Left lung (tissue), 10 donors: Measurements from ENCODE around the gene PCSK6. TPM values are rescaled to one million over a fixed set of nuclear protein-coding genes. Genes with fewer than 3 reads are reported as not detected.
"Not testable (repeated sequence)": the region's sequence is repeated elsewhere in the genome, so short reads cannot be mapped to it uniquely, and the experiment has no call there.

Experiments used
- ATAC-seq: fragments of 200-7000 bp; cut with Tn5 transposase; one replicate; pipeline ENCODE4 v1.9.1; 2020; ENCODE audit warnings: moderate library complexity
- DNase-seq, 4 donors: peaks; one replicate each; pipeline ENCODE4 v3.0.0-alpha.2; 2013 to 2020
- H3K27ac ChIP-seq, 2 donors: fragments of 200-600 bp; sonication (generic) in 1 of 2; one replicate each; pipeline versions ENCODE4 v1.5.0 to v1.8.0; 2020 to 2021
- H3K27me3 ChIP-seq, 2 donors: fragments of 200-600 bp; sonication (generic) in 1 of 2; one replicate each; pipeline versions ENCODE4 v1.5.0 to v1.8.0; 2020 to 2021
- H3K36me3 ChIP-seq, 2 donors: fragments of 200-600 bp; sonication (generic) in 1 of 2; one replicate each; pipeline versions ENCODE4 v1.5.0 to v1.8.0; 2020 to 2021
- H3K4me1 ChIP-seq, 2 donors: fragments of 200-600 bp; one replicate each; pipeline ENCODE4 v1.8.0; 2021
- H3K4me3 ChIP-seq, 2 donors: fragments of 200-600 bp; sonication (generic) in 1 of 2; one replicate each; pipeline versions ENCODE4 v1.5.0 to v1.8.0; 2020 to 2021; ENCODE audit warnings: mild to moderate bottlenecking in 1 of 2
- H3K9me3 ChIP-seq, 2 donors: fragments of 200-600 bp; sonication (generic) in 1 of 2; one replicate each; pipeline versions ENCODE4 v1.5.0 to v1.8.0; 2020 to 2021
- intact Hi-C, 2 donors: fragments of 100-400 bp; cut with DNase I; formaldehyde crosslinking; loops; one replicate each; pipeline versions ENCODE4 v1.11.2 to v1.14.2; 2022
- polyA plus RNA-seq, 6 donors: library from polyadenylated mRNA; unstranded; fragments of 120-200 nt; gene quantifications; one replicate each; pipeline ENCODE4 v1.2.1, GENCODE V29; 2013; ENCODE audit not compliant: insufficient read length in 6 of 6
- total RNA-seq, 2 donors: library from RNA; stranded (reverse); fragmentation: NEBNext Ultra II Directional; extraction: Animal tissue kit (Norgen Biotek cat#: 25700); gene quantifications; one replicate each; pipeline ENCODE4 v1.2.1, GENCODE V29; 2021
- TF ChIP-seq, protein P1 (sequence below), 2 donors: fragments of 200-600 bp; sonication (generic) in 1 of 2; IDR thresholded peaks; one replicate each; pipeline versions ENCODE4 v1.5.0 to v1.8.0; 2021; ENCODE audit warnings: antibody characterized with exemption in 2 of 2
- donor health status: DM: no; HTN: yes; CAD: no.
- donor health status: DM: no; HTN: no; CAD: no.

The PCSK6 gene
- total and polyA plus RNA-seq, 8 donors = 7.7 to 25.7 (median 22.8) TPM

DNA sequence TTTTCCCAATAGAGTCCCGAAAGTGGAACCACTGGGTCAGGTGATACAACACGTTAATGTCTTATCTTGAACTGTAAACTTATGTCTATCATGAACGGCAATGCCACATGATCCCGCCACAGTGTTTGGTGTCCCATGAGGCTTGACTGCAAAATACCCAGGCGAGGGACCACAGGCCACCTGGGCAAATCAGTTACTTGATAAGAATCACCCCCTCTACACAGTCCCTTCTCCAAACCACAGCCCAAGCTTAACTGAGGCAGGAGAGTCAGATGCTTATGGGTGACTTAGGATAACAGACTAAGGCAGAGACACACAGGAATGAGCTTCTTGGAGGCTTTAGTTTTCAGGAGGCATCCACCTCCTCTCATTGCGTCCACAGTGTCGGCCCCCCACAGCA lies 151.5 kb downstream of the PCSK6 start:
- intact Hi-C loops = no loop called here
- H3K4me3 ChIP-seq = no peak overlapping the region
- ATAC-seq = no peak

DNA sequence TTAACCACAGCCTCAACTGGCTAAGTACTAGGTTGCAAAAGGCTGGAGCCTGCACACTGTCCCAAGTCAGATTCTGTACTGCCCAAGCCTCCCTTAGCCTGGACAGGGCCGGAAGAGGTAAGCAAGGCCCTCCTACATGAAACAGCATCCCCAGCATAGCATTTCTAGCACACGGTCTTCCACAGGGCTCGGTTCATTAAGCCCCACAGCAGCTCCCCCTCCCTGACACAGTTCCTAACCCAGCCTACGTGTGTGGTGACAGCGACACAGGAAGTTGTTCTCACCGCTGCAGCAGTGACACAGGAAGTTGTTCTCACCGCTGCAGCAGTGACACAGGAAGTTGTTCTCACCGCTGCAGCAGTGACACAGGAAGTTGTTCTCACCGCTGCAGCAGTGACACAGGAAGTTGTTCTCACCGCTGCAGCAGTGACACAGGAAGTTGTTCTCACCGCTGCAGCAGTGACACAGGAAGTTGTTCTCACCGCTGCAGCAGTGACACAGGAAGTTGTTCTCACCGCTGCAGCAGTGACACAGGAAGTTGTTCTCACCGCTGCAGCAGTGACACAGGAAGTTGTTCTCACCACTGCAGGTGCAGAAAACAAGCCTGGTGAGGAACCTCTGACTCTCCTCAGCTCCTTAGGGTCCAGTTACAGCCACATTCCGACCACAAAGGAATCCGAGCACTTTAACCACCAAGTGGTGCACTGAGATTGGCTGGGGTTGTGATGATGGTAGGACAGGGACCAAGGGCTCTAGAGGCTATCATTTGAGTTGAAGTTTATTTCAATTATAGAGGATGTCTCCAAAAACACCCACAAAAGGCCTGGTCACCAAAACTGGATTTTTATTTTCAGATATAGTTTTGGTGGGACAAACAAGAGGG lies 155.4 kb downstream of the PCSK6 start:
- H3K27me3 ChIP-seq, H3K36me3 ChIP-seq, H3K4me1 ChIP-seq, ATAC-seq, intact Hi-C loops, H3K4me3 ChIP-seq, DNase-seq: not testable (repeated sequence)
- H3K27ac ChIP-seq = peak overlapping the region in 1 of 2 donors; percentile 65
- peaks cover 0 to 13% of the 10 kb centered on the region in 2 donors for H3K9me3 ChIP-seq

More for the DNA sequence above, 151.5 kb downstream of the PCSK6 start:
- H3K36me3 ChIP-seq = no peaks in the 10 kb centered on the region
- H3K9me3 ChIP-seq = peaks cover 0 to 13% of the 10 kb centered on the region in 2 donors
- H3K27ac ChIP-seq = no peak overlapping the region
- TF ChIP-seq, protein P1, sequence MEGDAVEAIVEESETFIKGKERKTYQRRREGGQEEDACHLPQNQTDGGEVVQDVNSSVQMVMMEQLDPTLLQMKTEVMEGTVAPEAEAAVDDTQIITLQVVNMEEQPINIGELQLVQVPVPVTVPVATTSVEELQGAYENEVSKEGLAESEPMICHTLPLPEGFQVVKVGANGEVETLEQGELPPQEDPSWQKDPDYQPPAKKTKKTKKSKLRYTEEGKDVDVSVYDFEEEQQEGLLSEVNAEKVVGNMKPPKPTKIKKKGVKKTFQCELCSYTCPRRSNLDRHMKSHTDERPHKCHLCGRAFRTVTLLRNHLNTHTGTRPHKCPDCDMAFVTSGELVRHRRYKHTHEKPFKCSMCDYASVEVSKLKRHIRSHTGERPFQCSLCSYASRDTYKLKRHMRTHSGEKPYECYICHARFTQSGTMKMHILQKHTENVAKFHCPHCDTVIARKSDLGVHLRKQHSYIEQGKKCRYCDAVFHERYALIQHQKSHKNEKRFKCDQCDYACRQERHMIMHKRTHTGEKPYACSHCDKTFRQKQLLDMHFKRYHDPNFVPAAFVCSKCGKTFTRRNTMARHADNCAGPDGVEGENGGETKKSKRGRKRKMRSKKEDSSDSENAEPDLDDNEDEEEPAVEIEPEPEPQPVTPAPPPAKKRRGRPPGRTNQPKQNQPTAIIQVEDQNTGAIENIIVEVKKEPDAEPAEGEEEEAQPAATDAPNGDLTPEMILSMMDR (IDR thresholded peaks at IDR 0.05) = no peak
- H3K27me3 ChIP-seq = no peaks in the 10 kb centered on the region
- DNase-seq = no peak
- no peaks in the 10 kb centered on the region for H3K4me1 ChIP-seq

DNA sequence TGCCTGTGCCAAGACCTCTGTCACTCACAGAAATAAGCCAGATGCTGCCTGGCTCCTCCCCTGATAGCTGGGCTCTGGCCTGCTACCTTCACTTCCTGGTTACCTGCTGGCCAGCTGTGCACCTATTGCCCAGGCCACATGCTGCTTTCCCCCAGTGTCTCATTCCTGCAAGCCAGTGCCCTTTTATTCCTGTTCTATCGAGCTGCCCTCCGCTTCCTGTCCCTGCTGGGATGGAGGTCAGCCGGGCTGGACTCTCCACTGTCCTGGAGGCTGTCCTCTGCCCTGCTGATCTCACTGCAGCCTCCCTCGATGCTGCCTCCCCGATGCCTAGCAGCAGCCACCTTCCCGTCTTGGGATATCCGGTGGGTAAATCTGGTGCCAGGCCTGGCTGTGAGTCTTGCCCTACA lies 157.4 kb downstream of the PCSK6 start:
- peaks cover 0 to 14% of the 10 kb centered on the region in 2 donors for H3K27me3 ChIP-seq
- no peak for ATAC-seq
- no peak overlapping the region for H3K4me3 ChIP-seq

GRCh38 chr15:101329867-101330380 lies 159.6 kb downstream of the PCSK6 start:
- ATAC-seq = no peak

More for the DNA sequence above, 157.4 kb downstream of the PCSK6 start:
- DNase-seq = no peak
- H3K36me3 ChIP-seq = no peaks in the 10 kb centered on the region
- intact Hi-C loops = no loop called here
- H3K4me1 ChIP-seq = no peaks in the 10 kb centered on the region
- TF ChIP-seq, protein P1 (IDR thresholded peaks at IDR 0.05) = no peak
- no peak overlapping the region for H3K27ac ChIP-seq
- peaks cover 0 to 13% of the 10 kb centered on the region in 2 donors for H3K9me3 ChIP-seq

DNA sequence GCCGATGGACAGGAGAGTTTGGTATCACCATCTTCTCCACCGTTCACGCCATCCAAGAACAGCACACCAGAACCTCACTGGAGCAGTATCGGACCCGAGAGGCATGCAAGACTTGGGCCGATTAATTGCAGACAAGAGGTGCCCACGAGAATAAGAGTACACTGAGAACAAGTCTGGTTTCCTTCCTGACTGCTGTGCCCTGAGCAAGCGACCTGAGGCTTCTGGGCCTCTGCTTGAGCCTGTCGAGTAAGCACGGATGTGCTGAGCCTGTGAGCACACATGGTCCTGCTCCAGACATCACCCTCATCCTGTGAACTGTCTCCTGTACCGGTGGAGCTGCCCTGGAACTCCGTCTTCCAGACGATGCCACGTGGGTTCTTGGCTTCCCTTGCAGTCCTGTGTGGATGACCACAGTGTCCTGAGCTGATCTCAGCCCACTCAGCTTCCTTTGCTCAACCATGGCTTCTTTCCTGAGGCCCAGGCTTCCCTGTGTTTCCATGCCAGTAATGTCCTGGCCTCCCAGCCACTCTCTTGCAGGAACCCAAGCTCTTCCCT lies 160.1 kb downstream of the PCSK6 start:
- TF ChIP-seq, protein P1 (IDR thresholded peaks at IDR 0.05) = no peak
- Histone ChIP-seq H3K27me3 (peaks cover 0 to 17% of the 10 kb centered on the region in 2 donors), H3K9me3 (peaks cover 0 to 9% of the 10 kb centered on the region in 2 donors), H3K27ac (no peak overlapping the region), H3K4me3 (no peak overlapping the region), H3K36me3 (no peaks in the 10 kb centered on the region), H3K4me1 (no peaks in the 10 kb centered on the region)
- no peak for ATAC-seq
- intact Hi-C loops = no loop called here
- no peak for DNase-seq

More at GRCh38 chr15:101329867-101330380, 159.6 kb downstream of the PCSK6 start:
- DNase-seq = no peak
- H3K27me3 ChIP-seq = peaks cover 0 to 17% of the 10 kb centered on the region in 2 donors
- no peaks in the 10 kb centered on the region for H3K36me3 ChIP-seq
- H3K4me1 ChIP-seq = no peaks in the 10 kb centered on the region
- H3K27ac ChIP-seq = no peak overlapping the region
- TF ChIP-seq, protein P1 (IDR thresholded peaks at IDR 0.05) = no peak
- H3K9me3 ChIP-seq = peaks cover 0 to 13% of the 10 kb centered on the region in 2 donors
- intact Hi-C loops = no loop called here
- H3K4me3 ChIP-seq = no peak overlapping the region
